ENCODE data around the gene ARHGEF2.

ARHGEF2 gene

GRCh38 chr1:155904261-155904660, 74.1 kb downstream of the ARHGEF2 start:
- no peak for DNase-seq

- no peak for DNase-seq
Measured at GRCh38 chr1:155900161-155900560, 78.2 kb downstream of the ARHGEF2 start.

DNA sequence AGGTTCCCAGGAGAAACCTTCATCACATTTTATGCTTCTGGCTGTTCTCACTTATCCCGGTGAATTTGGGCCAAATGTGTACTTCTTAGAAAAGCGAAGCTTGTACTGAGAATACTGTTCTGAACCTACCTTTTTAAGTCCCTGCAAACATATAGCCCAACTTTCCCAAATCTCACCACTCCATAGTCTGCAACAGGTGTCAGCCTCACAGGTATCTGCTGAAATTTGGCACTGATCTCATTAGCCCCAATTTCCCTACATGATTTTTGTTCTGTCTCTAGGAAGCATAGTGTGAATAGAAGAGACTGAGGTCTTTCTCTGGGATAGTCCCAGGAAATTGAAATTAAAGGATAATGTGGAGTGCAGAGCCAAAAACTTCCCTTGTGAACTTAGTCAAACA, 78.7 kb downstream of the ARHGEF2 start:
- no peak for DNase-seq

DNA sequence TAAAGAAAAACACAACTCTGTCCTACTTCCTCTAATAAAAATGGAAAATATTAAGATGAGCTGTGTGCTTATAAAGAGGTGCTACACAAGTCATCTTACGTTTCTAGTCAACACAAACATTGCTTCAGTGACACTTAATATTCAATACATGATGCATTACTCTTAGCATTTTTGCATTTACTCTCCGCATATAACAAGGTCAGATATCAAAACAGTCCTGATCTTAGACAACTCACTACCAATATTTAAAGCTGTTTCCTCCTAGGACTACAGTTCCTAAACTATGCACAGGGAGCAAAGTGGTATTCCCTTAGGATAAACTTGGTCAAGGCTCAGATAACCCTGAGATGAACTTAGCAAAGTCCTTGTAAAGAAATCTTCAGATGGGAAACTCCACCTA, 79.5 kb downstream of the ARHGEF2 start:
- DNase-seq = no peak

DNA sequence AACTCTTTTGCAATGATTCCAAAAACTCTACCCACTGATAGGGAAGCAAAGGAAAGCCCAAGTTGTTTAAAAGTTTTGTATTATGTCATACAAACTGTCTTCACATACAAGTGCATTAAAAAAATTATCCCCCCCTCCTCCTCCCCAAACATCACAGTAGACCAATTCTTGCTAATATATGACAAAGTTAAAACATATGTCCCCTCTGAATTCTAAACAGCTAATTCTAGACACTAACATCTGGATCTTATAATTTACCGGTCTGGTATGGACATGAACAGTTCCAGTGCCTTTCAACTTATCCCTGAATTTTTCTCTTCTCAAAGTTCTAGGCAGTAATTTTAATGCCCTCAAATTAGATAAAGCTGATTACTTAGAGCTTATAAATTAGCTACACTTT, 80.6 kb downstream of the ARHGEF2 start:
- no peak for DNase-seq

All from femur (tissue), 1 donor.